Tibial nerve (tissue), 3 donors: ENCODE results near the gene OVOL2.

Source experiments
- CTCF ChIP-seq, 5 experiments: fragments of 200-600 bp in 3 of 5; fragments of 450-650 bp in 2 of 5; sonication (generic) in 3 of 5; IDR thresholded peaks; one replicate each; pipeline ENCODE4 v1.5.1; 2016 to 2019; ENCODE audit warnings: antibody characterized with exemption in 5 of 5, mild to moderate bottlenecking in 3 of 5, moderate library complexity in 2 of 5
- POLR2A ChIP-seq, 2 donors: fragments of 450-650 bp; IDR thresholded peaks; one replicate each; pipeline ENCODE4 v1.6.1; 2017; ENCODE audit warnings: antibody characterized with exemption in 2 of 2, mild to moderate bottlenecking in 2 of 2, moderate library complexity in 2 of 2

GRCh38 chr20:18094191-18094590 lies 36.5 kb upstream of the OVOL2 start:
- TF ChIP-seq CTCF (IDR thresholded peaks at IDR 0.05) (no peak), POLR2A (IDR thresholded peaks at IDR 0.05) (no peak)
